Lung microvascular endothelial cell (primary cell): Measurements from ENCODE around the gene MDC1. TPM values are rescaled to one million over a fixed set of nuclear protein-coding genes. Genes with fewer than 3 reads are reported as not detected.
A peak's percentile ranks its signal among the peaks of the same experiment; 100 is the strongest.

Source experiments
- DNase-seq, 2 donors: peaks; one replicate each; pipeline versions ENCODE4 v3.0.0 to v3.0.0-alpha.2; 2010; ENCODE audit warnings: low read depth in 2 of 2
- total RNA-seq: library from RNA; depleted of rRNA; stranded (reverse); fragments of >200 nt; gene quantifications from 2 replicates; pipeline ENCODE4 v1.2.1, GENCODE V29; 2014

MDC1 gene
- total RNA-seq, 1 donor from 2014 or later, result 3.0 TPM

- DNase-seq, result peak; percentile 76 to 89
Observed at GRCh38 chr6:30748851-30749540, 31.9 kb upstream of the MDC1 start.

DNA sequence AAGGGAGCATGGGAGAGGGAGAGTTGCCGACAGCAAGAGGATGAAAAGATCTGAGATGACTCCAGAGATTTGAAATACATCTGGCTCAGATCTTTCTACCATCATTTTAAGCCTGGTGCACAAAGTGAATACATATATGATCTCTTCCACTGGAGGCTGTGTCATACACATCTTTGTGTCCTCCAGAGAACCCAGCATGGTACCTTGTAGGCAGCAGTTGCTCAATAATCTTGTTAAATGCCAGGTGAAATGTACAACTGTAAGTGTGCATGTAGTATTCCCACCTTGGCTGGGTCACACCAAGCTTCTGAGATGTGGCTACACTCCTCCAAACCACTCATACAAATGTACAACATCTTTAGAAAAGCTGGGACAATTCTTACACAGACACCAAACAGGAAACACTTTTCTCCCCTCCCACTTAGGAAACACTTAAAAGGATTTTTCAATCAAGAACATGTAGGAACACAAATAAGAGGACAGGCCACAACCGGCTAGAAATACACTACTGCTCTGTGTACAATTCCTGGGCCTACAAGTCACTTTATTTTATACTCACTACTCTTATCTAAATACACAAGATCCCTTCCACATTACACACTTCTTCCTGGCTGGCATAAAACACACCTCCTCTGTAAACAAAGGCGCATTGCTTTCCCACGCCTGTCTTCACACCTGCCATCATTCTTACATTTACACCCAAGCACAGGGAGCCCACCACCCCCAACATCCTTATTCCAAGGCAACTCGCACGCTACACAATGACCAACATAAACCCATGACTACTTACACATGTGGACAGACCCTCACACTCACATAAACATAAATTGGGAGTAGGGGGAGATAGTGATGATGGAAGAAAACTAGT lies 31.1 kb upstream of the MDC1 start:
- DNase-seq, result peak; percentile 65 to 93

DNA sequence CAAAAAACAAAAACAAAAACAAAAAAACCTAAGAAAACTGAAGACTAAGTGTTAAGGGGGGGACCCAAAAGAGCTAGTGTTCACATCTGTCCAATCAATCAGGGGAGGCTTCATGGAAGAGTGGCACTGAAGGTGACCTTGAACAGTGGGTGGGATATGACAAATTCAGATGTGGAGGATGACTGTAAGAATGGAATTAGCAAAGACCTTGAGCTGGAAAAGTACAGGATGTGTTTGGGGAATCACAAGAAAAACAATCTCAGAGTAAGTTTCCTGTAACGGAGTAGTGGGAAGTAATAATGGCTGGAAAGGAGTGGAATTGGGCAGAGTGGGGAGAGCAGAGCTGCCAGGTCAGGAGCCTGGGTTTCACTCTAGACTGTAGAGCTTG lies 30.2 kb upstream of the MDC1 start:
- DNase-seq, result peak in 1 of 2 donors; percentile 81

DNA sequence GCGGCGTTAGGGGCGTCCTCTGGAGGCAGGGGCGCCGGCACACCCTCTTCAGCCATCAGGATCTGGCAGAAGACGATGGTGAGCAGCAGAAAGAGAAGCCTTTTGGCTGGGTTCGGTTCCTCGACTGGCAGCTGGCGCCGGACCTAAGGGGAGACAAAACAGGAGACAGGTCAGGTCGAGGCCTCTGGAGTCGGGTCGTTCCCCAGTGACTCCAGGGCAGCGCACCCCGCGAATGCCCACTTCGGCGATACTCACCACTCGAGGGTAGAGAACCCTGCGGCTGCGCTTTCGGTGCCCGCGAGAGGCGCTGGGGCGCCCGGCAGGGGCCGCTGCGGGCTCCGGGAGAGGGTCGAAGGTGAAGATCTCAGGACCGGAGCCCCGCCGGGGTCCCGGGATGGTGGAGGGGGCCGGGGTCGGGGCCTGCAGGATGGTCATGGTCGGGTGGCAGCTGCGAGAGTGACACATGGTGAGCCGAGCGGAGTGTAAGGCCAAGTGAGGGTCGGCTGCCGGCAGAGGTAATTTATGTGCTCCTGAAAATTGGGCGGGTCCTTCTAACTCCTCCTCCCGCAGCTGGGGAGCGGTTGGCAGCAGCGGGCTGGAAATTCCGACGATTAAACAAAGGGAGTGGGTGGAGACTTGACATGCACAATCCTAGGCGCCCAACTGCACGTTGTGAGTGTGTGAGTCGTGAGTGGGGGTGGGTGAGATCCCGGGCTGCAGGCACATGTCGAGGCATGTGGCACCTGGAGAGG lies 27.1 kb upstream of the MDC1 start, which contains the start of gene IER3:
TSS of gene IER3 (minus strand) at position 494 of the 752 bp plus-strand sequence. CDS start at position 465, 29 bp downstream.
- DNase-seq, result peak; percentile 97 to 98

GRCh38 chr6:30743099-30744053 lies 26.3 kb upstream of the MDC1 start:
- peak in 1 of 2 donors; percentile 49 for DNase-seq

DNA sequence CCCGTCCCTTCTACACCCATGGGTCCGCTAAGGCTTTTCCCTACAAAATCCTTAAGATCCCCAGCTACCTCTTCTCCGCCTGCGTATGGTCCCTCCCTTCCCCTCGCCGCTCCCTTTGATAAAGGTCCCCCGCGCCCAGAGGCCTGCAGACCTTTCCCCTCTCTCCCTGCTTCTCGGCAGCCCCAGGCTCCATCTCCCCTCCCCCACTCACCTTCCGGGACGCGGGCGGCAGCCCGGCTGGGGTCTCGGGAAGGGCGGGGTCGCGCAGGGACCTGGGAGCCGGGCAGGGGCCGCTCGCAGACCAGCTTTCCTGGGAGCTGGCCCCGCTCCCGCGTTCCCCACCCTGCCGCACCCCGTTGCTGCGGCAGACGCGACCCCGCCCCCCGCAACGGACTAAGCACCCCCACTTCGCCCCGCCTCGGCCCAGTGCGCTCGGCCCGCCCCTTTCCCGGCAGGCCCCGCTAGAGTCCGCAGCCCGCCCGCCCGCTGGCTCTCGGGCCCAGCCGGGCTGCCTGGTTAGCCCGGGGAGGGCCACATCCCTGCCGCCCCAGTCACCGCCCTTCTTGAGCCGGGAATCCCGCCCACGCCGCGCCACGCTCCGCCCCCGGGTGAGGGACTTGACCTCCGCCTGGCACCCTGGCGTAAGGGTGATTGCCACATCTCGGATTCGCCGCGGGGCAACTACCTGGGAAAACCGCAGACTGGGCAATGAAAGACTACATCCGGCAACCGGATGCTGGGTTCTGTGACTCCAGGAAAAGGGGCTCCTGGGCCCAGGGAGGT lies 25.4 kb upstream of the MDC1 start, which contains the start of gene FLOT1:
TSS of gene FLOT1 (minus strand) at position 372 of the 783 bp plus-strand sequence. CDS start 498 bp downstream, outside the sequence.
- peak; percentile 94 to 95 for DNase-seq

DNA sequence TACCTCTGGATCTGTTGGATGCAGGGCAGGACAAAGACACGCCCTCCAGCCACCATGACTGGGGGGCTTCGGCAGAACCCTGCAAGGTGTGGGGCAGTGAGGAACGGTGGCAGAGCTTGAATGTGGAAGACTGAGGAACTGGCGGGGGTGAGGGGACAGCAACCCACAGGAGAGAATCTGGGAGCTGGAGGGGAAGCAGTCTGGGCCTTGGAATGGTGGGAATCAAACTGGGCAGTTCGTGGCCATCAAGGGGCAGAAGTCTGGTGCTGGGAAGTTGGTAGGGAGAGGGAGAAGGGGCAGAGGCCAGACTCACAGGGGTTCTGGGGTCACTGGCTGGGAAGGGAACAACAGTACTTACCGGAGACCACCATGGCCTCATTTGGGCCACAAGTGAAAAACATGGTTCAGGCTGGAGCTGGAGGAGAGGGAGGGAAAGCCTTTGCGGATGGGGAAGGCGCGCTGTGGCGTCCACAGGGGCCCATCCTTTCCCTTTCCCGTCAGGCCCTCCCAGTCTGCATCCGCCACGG lies 24.8 kb upstream of the MDC1 start:
- peak in 1 of 2 donors; percentile 81 for DNase-seq

GRCh38 chr6:30741063-30741779 lies 24.1 kb upstream of the MDC1 start:
- no peak for DNase-seq

GRCh38 chr6:30740540-30740870 lies 23.4 kb upstream of the MDC1 start:
- DNase-seq, result no peak

GRCh38 chr6:30738532-30738931 lies 21.5 kb upstream of the MDC1 start:
- no peak for DNase-seq

DNA sequence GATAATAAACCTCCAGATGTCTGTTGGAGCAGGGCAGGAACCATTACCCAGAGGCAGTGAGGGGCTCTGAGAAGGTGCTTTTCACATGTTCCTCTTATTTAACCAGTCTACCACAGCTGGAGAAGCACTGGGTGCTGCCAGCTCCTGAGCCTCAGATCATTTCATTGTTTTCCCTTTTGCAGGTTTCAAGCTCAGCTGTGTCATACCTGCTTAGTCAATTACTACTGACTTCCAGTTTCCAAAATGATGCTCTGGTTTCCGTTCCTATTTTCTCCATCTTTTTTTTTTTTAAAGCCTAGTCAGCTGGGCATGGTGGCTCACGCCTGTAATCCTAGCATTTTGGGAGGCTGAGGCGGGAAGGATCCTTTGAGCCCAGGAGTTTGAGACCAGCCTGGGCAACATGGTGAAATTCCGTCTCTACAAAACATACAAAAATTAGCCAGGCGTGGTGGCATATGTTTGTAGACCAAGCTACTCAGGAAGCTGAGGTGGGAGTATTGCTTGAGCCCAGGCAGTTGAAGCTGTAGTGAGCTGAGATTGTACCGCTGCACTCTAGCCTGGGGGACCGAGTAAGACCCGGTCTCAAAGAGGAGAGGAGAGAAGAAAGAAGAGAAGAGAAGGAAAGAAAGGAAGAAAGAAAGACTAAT lies 18.7 kb upstream of the MDC1 start:
- no peak for DNase-seq

DNA sequence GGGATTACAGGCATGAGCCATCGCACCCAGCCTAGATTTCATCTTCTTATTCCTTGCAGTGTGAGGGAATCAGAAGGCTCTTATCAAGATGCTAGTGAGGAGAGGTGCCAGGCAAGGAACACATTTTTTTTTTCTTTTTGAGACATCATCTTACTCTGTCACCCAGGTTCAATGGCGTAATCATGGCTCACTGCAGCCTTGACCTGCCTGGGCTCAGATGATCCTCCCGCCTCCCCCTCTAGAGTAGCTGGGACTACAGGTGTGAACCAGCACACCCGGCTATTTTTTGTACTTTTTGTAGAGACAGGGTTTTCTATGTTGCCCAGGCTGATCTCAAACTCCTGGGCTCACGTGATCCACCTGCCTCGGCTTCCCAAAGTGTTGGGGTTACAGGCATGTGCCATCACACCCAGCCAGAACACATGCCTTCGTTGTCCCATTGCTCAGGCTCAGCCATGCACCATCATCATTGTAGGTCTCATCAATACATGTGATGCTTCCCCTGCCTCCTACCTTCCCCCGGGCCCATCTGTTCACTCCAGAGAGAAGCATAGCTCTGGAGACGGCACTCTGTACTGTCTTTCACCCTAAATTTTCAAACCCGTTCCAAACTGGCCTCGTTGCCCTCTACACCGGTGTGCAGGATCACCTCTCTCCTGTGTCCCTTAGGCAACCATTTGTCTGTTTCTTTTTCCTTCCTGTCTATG lies 15.3 kb upstream of the MDC1 start:
- DNase-seq, result no peak

DNA sequence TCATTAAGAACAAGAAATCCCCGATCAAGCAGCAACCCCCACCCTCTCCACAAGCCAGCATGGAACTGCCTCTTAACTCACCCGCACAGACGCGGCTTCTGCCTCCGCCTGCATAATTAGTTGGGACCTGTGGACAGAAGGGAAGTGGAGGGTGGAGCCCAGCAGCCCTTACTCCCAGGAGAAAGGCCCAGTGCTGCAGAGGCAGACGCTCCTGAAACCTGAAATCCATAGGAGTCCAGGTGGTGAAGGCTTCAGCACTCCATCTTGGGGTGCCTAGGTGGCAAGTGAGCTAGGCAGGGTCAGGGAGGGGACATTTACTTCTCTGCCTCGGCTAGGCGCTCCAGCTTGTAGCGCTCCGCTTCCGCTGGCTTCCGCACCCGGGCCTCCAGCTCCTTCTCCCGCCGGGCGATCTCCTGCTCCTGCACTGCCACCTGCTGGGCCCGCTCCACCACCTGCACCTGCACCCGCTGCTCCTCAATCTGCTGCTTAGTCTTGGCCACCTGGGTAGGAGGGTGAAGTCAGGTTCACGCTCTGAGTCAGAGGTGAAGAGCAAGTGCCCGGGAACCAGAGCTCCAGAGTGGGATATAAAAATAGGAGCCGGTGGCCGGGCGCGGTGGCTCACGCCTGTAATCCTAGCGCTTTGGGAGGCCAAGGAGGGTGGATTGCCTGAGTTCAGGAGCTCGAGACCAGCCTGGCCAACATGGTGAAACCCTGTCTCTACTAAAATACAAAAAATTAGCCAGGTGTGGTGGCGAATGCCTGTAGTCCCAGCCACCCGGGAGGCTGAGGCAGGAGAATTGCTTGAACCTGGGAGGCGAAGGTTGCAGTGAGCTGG lies 13.7 kb upstream of the MDC1 start:
- peak; percentile 81 to 85 for DNase-seq

- DNase-seq, result peak in 1 of 2 donors; percentile 46
Observed at GRCh38 chr6:30727920-30728553, 11.0 kb upstream of the MDC1 start.

DNA sequence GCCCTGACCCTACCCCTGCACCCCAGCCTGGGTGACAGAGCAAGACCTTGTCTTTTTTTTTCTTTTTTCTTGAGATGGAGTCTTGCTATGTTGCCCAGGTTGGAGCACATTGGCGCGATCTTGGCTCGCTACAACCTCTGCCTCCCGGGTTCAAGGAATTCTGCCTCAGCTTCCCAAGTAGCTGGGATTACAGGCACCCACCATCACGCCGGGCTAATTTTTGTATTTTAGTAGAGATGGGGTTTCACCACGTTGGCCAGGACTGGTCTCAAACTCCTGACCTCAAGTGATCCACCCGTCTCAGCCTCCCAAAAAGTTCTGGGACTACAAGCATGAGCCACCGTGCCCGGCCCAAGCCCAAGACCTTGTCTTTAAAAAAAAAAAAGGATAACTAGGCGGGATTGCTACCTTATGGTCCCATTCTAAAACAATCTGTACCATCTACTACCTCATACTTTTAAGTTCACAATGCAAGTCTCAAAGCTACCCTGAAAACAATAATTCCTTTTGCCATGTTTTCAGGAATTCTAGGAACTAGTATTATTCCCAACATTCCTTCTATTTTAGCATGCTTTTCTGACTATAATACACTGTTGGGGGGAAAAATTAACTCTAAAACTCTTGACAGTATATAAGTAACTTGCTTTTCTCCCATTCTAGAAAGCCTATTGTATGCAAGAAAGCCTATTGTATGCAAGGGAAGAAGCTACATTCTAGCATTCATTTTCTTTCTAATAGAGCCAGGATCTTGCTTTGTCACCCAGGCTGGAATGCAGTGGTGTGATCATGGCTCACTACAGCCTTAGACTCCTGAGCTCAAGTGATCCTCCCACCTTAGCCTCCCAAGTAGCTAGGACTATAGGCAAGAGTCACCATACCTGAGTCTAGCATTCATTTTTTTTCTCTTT lies 9.7 kb upstream of the MDC1 start:
- DNase-seq, result no peak
